NCI-H1694 (cell line): ENCODE measurements around the gene TBC1D5.
A peak's percentile ranks its signal among the peaks of the same experiment; 100 is the strongest.

Source experiments
- DNase-seq: peaks from one replicate; lab custom pipeline; 2025; lab: John Stamatoyannopoulos, UW

TBC1D5 gene

GRCh38 chr3:17302774-17303173 lies 439.7 kb downstream of the TBC1D5 start:
- no peak for DNase-seq

- DNase-seq: no peak
Measured at GRCh38 chr3:17302170-17302569, 440.3 kb downstream of the TBC1D5 start.

GRCh38 chr3:17301271-17301670 lies 441.2 kb downstream of the TBC1D5 start:
- no peak for DNase-seq

GRCh38 chr3:17300441-17300840 lies 442.0 kb downstream of the TBC1D5 start:
- no peak for DNase-seq

- DNase-seq: no peak
Measured at GRCh38 chr3:17298038-17298437, 444.4 kb downstream of the TBC1D5 start.

- DNase-seq: no peak
Measured at GRCh38 chr3:17292556-17292955, 449.9 kb downstream of the TBC1D5 start.

- no peak for DNase-seq
Measured at GRCh38 chr3:17290894-17291293, 451.5 kb downstream of the TBC1D5 start.

GRCh38 chr3:17288839-17289399 lies 453.5 kb downstream of the TBC1D5 start:
- DNase-seq: no peak

- no peak for DNase-seq
Measured at GRCh38 chr3:17287006-17287689, 455.3 kb downstream of the TBC1D5 start.

- no peak for DNase-seq
Measured at GRCh38 chr3:17278006-17278405, 464.4 kb downstream of the TBC1D5 start.

- DNase-seq: no peak
Measured at GRCh38 chr3:17266846-17267245, 475.6 kb downstream of the TBC1D5 start.

GRCh38 chr3:17261627-17262369 lies 480.6 kb downstream of the TBC1D5 start:
- no peak for DNase-seq

GRCh38 chr3:17260257-17260656 lies 482.2 kb downstream of the TBC1D5 start:
- no peak for DNase-seq

GRCh38 chr3:17259685-17260084 lies 482.7 kb downstream of the TBC1D5 start:
- no peak for DNase-seq

- peak; percentile 42 for DNase-seq
Measured at GRCh38 chr3:17258823-17259436, 483.5 kb downstream of the TBC1D5 start.

GRCh38 chr3:17257269-17257668 lies 485.2 kb downstream of the TBC1D5 start:
- DNase-seq: no peak

- DNase-seq: no peak
Measured at GRCh38 chr3:17243621-17244020, 498.8 kb downstream of the TBC1D5 start.

- no peak for DNase-seq
Measured at GRCh38 chr3:17239417-17239816, 503.0 kb downstream of the TBC1D5 start.

GRCh38 chr3:17238023-17238422 lies 504.4 kb downstream of the TBC1D5 start:
- no peak for DNase-seq

- DNase-seq: no peak
Measured at GRCh38 chr3:17235310-17235709, 507.1 kb downstream of the TBC1D5 start.

GRCh38 chr3:17234382-17234781 lies 508.0 kb downstream of the TBC1D5 start:
- no peak for DNase-seq

GRCh38 chr3:17233398-17233800 lies 509.0 kb downstream of the TBC1D5 start:
- peak; percentile 46 for DNase-seq

GRCh38 chr3:17232442-17232841 lies 510.0 kb downstream of the TBC1D5 start:
- no peak for DNase-seq
